K562 (cell line): ENCODE results near the gene SRRM5.

Source experiments
- ZHX1 ChIP-seq: fragments of 150-350 bp; conservative IDR thresholded peaks from 2 replicates; pipeline ENCODE4 v1.6.1; 2014; ENCODE audit warnings: low read length
- TF ChIP-seq, protein P1 (sequence below), 3 experiments: IDR thresholded peaks in 2 of 3; conservative IDR thresholded peaks in 1 of 3; 2 replicates each; pipeline ENCODE4 v1.5.1; 2011 to 2012; ENCODE audit warnings: low read length in 3 of 3, mild to moderate bottlenecking in 3 of 3, control low read depth in 2 of 3, improper control_type of control experiment in 1 of 3, inconsistent platforms in 1 of 3, low read depth in 1 of 3, mixed read lengths in 1 of 3, moderate library complexity in 1 of 3; ENCODE audit not compliant: insufficient read depth in 2 of 3

- TF ChIP-seq, protein P1, sequence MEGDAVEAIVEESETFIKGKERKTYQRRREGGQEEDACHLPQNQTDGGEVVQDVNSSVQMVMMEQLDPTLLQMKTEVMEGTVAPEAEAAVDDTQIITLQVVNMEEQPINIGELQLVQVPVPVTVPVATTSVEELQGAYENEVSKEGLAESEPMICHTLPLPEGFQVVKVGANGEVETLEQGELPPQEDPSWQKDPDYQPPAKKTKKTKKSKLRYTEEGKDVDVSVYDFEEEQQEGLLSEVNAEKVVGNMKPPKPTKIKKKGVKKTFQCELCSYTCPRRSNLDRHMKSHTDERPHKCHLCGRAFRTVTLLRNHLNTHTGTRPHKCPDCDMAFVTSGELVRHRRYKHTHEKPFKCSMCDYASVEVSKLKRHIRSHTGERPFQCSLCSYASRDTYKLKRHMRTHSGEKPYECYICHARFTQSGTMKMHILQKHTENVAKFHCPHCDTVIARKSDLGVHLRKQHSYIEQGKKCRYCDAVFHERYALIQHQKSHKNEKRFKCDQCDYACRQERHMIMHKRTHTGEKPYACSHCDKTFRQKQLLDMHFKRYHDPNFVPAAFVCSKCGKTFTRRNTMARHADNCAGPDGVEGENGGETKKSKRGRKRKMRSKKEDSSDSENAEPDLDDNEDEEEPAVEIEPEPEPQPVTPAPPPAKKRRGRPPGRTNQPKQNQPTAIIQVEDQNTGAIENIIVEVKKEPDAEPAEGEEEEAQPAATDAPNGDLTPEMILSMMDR (IDR thresholded peaks at IDR 0.05 in 2 of 3, conservative IDR thresholded peaks at IDR 0.05 in 1 of 3; ENCODE audit: insufficient read depth in 2 of 3, low read depth in 1 of 3, low read length in 3 of 3): no peak
- no peak for TF ChIP-seq ZHX1
These were observed 41.6 kb upstream of the SRRM5 start for GRCh38 chr19:43570174-43570791.
